ENCODE results near the gene VASN.

The VASN gene

DNA sequence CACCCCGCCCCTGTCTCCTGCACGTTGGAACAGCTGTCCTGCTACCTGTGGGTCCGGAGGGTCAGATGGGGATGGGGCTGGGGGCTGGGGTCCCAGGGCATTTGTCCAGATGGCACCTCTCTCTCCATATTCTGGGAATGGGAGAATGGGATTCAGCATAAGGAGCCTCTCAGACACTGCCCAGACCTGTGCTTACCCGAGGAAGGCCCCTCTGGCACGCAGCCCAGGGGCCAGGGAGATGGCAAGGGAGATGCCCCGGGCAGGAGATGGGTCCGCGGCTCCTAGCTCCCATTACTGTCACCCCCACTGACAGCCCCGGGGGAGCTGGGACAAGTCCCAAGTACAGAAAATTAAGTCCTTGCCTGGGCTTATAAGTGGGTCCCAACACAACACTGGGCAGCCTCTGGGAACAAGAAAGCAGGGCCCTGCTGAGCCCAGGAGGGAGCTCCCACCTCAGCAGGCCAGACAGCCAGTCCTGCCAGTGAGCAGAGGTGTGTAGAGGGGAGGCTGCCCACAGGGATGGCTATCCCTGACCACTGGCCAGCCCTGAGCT is 1.8 kb downstream of the VASN start:
- DNase-seq: no peak

DNA sequence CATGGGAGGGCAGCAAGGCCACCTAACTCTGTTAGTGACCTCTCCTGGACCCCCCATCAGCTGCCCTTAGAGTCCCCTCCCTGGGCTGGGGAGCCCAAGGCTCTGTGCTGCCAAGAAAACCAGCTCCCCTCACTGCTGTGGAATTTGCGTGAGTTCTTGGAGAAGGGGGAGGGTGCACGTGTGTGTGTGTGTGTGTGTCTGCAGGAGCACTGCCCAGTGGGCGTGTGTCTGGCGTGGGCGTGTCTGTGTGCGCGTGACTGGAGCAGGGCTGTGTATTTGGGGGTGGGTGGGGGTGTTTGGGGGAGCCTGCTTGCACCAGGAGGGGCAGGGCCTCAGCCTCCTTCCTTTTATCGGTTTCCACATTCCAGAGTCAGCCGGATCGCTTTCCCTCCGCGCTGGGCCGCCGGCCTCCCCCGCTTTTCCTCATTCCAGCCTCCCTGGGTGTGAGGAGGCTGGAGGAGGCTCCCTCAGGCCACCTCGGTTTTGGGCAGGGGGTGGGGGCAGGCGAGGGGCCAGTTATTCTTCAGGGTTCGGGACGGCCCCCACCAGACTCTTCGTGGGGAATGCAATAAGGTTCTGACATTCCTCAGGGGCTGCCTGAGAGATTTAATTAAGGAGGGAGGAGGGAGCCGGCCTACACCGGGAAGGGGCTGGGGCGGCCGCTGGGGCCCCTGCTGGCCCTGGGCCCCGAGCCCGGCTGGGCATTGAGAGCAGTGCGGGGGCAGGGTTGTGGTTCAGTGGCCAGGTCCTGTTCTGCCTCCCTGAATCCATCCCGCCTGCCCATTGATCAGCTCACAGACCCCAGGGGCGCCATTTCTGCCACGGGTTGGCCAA is 2.5 kb downstream of the VASN start:
- DNase-seq: no peak

DNA sequence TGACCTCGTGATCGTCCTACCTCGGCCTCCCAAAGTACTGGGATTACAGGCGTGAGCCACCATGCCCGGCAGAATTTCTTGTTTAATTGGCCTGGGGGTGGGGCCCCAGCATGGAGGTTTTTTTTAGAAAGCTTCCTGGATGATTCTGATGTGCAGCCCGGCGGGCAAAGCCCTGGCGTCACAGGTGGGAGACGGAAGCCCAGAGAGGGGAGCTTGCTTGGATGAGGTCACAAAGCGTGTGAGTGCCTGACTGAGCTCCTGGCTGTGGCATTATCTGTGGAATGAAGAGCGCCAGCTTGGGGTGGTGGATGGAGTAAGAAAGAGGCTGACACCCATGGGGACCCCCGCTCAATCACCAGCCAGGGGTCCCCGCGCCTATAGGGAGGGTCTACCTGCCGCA is 4.1 kb downstream of the VASN start:
- DNase-seq: no peak

DNA sequence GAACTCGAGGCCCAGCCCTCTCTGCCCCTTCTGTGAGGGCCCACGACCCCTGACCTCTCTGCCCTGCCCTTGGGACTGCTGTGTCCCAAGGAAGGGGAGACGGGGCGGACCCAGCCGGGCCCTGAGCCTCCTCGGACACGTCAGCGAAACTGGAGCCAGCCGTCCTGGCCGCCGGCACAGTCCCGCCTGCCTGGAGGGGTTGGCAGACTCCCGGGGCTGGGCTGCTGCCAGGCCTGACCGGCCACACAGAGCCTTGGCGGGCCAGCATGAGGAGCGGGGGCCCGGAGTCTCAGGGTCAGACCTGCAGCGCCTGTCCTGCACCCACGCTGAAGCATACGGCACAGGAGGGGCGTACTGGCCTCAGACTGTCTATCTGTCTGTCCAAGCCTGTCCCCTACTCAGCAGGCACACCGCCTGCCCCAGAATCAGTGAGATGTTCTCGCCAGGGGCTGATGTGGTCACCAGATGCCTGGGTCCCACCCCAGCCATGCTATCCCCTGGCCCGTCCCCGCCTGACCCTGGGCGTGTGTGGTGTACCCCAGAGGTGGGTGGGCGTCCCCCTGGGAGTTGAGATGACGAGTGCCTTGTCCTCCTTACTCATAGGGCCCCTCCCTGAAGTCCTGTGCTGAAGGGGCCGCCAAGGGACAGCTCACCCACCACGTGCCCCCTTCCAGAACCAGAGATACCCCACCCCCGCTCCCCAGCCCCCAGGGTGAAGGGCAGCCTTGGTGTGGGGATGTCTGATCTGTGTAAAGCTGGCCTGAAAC is 4.7 kb downstream of the VASN start:
- DNase-seq: no peak

DNA sequence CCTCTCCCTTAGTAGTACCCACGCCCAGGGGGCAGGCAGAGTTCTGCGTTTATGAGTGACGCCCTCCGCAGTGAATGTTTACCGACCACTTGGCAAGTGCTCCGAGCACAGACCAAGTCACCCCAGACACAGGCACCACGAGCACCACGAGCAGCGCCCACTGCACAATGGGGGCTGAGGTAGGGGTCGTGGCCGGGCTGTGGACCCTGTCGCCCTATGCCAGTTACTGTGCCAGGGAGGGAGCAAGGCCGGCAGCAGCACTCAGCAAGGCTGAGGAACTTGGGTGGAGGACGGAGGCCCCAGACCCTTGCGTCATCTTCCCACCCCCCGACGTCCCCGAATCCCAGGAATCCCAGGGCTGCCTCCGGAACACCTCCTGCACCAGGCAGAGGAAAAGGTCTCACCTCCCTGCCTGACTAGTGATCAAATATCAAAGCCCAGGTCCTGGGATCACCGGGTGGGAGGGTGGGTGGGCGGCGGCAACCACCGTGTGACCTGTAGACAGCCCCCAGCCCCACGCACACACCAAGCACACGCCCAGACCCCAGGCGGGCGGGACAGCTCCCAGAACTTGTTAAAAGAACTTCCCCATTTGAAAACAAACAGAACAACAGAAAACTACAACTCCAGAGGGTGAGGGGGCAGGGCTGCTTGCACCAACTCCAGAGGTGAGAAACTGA is 5.4 kb downstream of the VASN start:
- DNase-seq: no peak

DNA sequence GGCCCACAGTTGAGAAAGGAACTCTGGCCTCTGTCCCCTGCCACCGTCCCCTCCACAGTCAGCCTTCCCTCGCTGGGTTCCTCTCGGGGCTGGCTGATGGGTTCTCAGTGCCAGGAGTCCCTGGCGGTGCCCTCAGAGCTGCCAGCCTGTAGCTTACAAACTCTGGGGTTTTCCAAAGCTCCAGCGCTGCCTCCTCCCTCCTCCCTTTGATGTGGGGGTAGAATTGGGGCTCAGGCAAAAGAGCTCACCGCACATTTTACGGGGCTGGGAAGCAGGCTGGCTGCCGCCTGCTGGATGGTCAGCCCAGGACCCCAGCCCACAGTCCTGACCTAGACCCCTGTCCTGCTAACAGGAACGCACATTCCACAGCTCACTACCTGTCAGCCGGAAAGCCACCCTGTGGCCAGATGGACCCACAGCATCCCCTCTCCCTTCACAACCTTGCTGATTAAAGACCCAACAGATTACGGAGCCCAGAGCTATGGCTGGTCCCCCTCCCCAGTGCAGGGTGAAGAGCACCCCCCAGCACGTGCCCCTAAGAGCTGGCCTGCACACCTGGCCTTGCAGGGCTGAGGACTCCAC is 6.0 kb downstream of the VASN start:
- DNase-seq: no peak

DNA sequence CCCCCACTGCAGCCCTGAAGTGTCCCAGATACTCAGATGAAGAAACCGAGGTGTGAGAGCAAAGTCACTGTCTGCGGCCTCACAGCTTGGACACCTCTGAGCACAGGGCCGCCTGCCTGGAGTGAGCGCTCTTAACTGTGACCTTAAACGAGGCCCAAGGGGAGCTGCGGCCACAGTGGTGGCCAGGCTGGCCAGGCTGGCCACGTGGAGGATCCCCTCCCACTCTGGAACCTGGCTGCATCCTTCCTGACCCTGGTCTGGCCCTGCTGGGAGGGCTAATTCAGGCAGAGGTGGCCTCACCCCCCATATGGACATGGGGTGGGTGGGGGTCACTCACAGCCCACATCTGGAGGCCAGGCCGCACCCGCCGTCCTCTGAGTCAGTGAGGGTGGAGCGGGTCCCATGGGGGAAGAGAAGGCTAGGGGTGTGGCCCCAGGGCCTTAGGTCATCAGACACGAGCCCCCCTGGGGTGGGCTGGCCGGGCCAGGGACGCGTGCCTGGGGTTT is 6.6 kb downstream of the VASN start:
- DNase-seq: no peak

DNA sequence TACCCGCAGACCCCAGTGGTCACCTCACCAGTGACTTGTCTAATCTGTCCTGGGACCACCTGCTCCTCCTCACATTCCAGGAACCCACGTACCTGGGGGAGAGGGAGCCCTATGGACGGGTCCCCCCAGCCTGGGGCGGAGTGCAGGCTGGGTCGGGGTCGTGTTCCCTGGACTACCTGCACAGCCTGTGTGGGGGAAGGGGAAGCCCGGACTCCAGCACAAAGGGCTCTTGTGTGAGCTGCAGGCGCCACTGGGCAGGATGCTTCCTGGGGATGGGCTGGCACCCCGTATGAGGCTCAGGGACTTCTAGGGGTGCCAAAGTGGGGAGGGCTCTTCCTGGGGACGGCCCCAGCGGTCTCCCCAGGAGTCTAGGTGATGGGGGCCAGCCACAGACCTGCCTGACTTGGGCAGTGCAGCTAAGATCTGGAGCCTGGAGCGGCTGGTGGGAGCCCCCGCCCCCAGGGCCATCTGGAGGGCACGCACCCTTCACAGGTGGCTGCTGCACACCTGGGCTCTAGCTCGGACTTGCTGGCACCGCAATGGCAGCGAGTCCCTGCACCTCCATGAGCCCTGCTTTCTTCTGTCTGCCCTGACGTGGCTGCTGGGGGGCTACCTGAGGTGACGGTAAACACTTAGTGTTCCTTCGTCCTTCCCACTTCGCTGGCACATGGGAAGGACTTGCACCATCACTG is 7.5 kb downstream of the VASN start:
- DNase-seq: no peak

DNA sequence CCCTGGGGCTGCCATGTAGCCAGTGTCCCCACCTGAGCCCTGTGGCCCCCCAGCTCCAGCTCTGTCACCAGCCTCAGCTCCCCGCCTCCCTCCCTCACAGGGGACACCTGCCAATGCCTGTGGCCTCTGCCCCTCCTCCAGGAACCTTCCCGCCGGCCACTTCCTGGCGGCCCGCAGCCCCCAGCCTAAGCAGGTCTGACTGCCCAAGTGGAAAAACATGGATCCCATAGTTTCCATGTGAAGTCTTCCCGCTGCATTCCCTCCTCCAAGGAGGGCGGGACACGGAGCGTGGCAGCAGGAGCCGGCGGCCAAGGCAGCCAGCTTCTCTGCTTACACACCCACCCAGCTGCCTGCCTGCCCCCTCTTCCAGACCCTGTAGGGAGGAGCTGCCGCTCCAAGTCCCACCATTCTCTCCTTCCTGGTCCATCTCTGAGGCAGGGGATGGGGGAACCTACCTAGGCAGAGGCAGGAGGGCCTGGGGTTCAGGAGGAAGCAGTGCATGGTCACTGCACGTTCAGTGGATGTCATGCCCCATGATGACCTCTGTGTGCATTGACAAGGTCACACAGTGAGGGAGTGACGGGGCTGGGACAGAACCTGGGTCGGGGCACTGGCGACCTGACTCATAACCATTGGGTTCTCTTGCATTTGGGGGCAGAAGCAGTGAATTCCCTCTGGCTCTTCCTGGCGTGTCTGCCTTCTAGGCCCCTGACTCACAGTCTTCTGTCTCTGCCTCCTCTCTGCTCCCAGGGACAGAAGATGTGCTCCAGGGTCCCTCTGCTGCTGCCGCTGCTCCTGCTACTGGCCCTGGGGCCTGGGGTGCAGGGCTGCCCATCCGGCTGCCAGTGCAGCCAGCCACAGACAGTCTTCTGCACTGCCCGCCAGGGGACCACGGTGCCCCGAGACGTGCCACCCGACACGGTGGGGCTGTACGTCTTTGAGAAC is 8.7 kb downstream of the VASN start:
- no peak for DNase-seq

DNA sequence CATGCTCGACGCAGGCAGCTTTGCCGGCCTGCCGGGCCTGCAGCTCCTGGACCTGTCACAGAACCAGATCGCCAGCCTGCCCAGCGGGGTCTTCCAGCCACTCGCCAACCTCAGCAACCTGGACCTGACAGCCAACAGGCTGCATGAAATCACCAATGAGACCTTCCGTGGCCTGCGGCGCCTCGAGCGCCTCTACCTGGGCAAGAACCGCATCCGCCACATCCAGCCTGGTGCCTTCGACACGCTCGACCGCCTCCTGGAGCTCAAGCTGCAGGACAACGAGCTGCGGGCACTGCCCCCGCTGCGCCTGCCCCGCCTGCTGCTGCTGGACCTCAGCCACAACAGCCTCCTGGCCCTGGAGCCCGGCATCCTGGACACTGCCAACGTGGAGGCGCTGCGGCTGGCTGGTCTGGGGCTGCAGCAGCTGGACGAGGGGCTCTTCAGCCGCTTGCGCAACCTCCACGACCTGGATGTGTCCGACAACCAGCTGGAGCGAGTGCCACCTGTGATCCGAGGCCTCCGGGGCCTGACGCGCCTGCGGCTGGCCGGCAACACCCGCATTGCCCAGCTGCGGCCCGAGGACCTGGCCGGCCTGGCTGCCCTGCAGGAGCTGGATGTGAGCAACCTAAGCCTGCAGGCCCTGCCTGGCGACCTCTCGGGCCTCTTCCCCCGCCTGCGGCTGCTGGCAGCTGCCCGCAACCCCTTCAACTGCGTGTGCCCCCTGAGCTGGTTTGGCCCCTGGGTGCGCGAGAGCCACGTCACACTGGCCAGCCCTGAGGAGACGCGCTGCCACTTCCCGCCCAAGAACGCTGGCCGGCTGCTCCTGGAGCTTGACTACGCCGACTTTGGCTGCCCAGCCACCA is 9.7 kb downstream of the VASN start:
- no peak for DNase-seq

DNA sequence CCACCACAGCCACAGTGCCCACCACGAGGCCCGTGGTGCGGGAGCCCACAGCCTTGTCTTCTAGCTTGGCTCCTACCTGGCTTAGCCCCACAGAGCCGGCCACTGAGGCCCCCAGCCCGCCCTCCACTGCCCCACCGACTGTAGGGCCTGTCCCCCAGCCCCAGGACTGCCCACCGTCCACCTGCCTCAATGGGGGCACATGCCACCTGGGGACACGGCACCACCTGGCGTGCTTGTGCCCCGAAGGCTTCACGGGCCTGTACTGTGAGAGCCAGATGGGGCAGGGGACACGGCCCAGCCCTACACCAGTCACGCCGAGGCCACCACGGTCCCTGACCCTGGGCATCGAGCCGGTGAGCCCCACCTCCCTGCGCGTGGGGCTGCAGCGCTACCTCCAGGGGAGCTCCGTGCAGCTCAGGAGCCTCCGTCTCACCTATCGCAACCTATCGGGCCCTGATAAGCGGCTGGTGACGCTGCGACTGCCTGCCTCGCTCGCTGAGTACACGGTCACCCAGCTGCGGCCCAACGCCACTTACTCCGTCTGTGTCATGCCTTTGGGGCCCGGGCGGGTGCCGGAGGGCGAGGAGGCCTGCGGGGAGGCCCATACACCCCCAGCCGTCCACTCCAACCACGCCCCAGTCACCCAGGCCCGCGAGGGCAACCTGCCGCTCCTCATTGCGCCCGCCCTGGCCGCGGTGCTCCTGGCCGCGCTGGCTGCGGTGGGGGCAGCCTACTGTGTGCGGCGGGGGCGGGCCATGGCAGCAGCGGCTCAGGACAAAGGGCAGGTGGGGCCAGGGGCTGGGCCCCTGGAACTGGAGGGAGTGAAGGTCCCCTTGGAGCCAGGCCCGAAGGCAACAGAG is 10.5 kb downstream of the VASN start:
- no peak for DNase-seq

DNA sequence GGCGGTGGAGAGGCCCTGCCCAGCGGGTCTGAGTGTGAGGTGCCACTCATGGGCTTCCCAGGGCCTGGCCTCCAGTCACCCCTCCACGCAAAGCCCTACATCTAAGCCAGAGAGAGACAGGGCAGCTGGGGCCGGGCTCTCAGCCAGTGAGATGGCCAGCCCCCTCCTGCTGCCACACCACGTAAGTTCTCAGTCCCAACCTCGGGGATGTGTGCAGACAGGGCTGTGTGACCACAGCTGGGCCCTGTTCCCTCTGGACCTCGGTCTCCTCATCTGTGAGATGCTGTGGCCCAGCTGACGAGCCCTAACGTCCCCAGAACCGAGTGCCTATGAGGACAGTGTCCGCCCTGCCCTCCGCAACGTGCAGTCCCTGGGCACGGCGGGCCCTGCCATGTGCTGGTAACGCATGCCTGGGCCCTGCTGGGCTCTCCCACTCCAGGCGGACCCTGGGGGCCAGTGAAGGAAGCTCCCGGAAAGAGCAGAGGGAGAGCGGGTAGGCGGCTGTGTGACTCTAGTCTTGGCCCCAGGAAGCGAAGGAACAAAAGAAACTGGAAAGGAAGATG is 11.2 kb downstream of the VASN start:
- no peak for DNase-seq

DNA sequence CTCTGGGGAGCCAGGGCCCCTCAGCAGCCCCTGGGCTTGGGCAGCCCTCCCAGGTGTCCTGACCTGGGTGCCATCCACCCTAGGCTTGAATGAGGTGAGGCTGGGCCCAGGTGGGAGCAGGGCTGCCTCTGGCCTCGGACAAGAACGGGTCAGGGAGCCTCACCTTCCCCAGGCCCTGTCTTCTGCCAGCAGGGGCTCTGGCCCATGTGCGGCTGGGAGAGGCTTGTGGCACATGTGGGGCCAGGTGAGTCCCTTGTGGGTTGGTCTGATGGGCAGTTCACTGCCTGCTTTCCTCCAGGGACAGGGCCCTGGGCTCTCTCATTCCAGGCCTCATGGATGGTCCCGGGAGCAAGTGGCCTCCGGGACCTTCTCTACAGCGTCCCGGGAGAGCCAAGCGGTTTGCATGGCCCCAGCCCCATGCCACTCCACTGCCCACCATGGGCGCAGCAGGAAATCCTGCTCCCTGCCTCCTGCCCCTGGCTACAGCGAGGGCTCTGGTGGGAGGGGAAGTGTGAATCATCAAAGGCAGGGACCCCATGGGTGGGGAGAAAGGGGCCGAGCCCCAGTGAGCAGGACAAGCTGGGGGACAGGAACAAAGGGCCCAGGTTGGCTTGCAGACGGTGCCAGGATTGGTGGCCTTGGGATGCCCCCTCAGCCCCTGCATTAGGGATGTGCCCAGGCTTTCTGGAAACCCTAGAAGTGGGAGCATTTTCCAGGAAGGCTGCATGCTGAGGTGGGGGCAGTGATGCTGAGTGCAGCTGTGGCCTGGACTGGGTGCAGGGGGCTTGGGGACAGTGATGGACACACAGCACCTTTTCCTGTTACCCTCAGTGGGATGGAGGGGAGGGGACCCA is 12.2 kb downstream of the VASN start:
- no peak for DNase-seq

DNA sequence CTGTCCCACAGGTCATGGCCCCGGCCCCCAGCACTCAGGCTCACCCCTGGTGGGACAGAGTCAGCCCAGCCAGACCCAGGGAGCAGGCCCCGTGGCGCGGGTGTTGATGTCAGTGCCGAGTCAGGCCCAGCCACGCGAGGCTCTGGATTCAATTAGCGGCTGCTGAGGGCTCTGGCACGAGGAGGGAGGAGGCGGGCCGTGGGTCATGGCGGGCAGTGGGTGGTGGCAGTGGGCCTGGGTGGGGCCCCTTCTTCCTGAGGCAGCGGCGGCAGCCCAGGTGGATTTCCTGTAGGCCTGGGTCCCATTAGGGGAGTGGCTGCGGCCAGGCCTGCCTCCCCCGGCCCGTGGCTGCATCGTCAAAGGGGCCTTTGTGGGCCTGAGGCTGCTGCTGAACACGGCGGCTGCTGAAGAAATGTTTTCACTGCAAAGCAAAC is 12.9 kb downstream of the VASN start:
- DNase-seq: no peak

DNA sequence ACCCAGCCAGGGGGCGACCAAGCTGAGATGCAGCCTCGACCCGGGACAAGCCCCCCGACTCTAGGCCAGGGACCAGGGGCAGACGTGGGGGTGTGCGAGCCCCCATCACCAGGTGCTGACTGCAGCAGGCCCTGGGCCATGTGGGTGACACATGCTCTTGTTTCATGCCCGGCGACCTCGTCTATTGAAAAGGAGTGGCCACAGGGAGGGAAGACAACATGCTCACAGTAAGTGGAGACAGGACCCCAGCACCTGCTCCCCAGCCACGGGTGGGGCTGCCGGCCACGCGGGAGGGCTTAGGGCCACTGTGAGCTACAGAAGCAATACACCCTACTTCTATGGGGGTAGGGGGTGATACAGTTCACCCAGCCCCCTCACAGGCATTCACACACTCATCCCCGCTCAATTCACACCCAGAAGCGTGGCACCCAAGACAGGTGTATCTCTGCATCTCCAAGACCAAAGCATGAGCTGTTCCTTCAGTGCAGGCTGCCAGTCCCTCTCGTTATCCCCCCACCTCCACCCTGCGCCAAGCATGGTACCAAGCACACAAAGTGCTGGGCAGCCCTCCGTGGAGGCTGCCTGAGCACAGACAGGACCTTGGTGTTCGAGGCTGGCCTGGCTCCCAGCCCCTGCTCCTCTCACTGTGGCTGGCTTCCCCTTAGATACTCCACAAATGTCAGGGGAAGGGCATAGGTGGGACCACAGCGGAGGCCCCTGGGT is 13.6 kb downstream of the VASN start:
- no peak for DNase-seq

DNA sequence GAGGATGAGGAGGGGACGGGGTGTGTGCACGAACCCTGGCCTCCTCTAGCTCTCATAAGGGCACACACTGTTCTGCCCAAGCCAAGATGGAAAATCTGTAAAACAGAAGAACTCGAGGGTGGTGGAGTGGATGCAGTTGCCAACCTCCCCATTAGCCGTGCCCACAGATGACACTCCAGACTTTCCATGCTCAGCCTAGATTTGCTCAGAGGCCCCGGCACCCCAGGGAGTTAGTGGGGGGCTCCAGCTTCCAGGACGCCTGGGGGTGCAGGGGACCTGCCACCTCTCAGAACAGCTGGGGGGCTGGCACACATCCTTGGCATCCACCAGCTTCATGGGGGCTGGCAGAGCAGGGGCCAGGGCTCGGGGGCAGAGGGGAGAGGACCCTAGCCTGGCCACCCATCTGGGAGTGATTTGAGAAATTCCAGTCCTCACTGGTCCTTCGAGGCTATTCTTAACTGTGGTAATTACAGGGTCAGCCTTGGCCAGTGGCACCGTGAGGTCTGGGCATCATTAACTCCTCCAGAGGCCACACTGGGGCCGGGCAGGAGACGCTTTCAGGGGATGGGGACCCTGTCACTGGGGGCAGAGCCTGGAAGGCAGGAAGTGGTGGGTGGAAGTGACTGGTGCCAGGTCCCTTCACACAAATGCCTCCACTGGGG is 14.3 kb downstream of the VASN start:
- no peak for DNase-seq
